Stomach smooth muscle (tissue), 2 donors: ENCODE measurements around the gene BRCC3.

Source experiments
- H3K27ac ChIP-seq: one replicate; pipeline ENCODE4 v1.7.0; 2013; ENCODE audit warnings: mild to moderate bottlenecking, low read length, inconsistent platforms
- H3K27me3 ChIP-seq, 2 donors: one replicate each; pipeline ENCODE4 v1.7.0; 2013; ENCODE audit warnings: low read length in 2 of 2; ENCODE audit not compliant: insufficient read depth in 2 of 2, control insufficient read depth in 1 of 2
- H3K36me3 ChIP-seq, 2 donors: one replicate each; pipeline ENCODE4 v1.7.0; 2013; ENCODE audit warnings: low read length in 2 of 2; ENCODE audit not compliant: control insufficient read depth in 2 of 2, insufficient read depth in 2 of 2
- H3K4me1 ChIP-seq: one replicate; pipeline ENCODE4 v1.7.0; 2013; ENCODE audit warnings: low read length; ENCODE audit not compliant: control insufficient read depth, insufficient read depth
- H3K4me3 ChIP-seq, 2 donors: one replicate each; pipeline ENCODE4 v1.7.0; 2013; ENCODE audit warnings: low read length in 2 of 2
- H3K9ac ChIP-seq, 2 donors: one replicate each; pipeline ENCODE4 v1.7.0; 2013; ENCODE audit warnings: low read length in 2 of 2, mild to moderate bottlenecking in 1 of 2
- H3K9me3 ChIP-seq, 2 donors: one replicate each; pipeline ENCODE4 v1.7.0; 2013; ENCODE audit warnings: low read length in 2 of 2; ENCODE audit not compliant: control insufficient read depth in 2 of 2
- donor health status: healthy.
- donor health status: Pancreatic carcinoma.

BRCC3 gene

DNA sequence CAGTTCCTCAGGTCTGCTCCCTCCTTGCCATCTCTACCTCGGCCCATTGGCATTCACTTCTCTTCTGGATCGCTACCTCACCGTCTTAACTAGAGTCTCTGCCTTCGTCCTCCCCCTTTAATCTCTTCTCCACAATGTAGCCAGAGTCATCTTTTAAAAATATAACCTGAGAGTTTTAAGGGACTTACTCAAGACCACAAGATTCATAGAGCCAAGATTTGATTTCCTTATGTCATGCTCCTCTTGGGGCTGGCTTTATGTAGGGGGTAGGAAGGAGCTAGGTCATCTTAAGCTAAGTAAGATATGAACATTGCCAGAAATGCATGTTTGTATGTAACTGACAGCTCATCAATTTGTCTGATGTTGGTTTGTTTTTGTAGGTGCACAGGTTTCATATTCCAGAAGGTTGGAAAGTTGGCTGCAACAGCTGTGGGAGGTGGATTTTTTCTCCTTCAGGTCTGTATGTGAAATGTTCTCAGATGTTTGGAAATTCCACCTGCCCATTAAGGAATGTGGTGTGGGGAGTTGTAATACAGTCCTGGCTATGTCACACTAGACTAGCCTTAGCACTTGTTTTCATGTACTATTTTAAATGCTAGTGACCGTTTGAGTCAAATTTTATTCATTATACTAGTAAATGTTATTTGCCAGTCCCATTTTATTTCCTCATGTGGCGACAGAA is 25.0 kb upstream of the BRCC3 start:
- no peak overlapping the region for H3K9ac ChIP-seq
- H3K27me3 ChIP-seq, result no peaks in the 10 kb centered on the region
- no peak overlapping the region for H3K4me3 ChIP-seq
- peaks cover 0 to 12% of the 10 kb centered on the region in 2 donors for H3K36me3 ChIP-seq
- H3K4me1 ChIP-seq, result no peaks in the 10 kb centered on the region
- no peak overlapping the region for H3K27ac ChIP-seq
- no peaks in the 10 kb centered on the region for H3K9me3 ChIP-seq

DNA sequence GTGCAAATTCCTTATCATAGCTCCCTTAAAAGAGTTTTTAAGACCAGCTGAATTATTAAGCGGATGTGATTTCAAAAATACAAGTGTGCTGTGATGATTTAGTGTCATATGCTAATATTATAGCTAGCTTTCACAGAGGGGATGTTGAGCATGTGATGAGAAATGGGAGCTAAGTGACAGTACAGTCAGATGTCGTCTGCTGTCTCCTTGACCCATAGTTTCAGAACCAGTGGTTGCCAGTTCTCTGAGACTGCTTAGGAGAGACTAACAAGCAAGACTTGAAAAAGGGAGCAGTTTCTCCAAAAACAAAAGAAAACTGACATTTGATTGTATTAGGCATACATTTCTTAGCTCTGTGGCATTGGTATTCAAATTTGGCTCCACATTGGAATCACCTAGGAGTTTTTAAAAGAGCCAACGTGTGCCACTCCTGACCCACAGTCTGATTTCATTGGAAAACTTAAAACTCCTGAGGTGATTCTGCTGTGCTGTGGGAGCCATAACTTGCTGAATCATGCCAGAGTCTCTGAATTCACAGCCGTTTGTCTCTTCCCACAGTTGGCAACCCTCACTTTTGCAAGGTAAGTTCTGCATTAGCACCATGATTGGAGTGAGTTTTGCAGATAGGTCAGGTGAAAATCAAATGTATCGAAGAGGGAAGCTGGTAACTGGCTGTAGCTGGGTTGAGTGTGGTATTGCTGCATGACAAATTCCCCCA is 24.3 kb upstream of the BRCC3 start:
- Histone ChIP-seq H3K27ac (no peak overlapping the region), H3K4me1 (no peaks in the 10 kb centered on the region)

DNA sequence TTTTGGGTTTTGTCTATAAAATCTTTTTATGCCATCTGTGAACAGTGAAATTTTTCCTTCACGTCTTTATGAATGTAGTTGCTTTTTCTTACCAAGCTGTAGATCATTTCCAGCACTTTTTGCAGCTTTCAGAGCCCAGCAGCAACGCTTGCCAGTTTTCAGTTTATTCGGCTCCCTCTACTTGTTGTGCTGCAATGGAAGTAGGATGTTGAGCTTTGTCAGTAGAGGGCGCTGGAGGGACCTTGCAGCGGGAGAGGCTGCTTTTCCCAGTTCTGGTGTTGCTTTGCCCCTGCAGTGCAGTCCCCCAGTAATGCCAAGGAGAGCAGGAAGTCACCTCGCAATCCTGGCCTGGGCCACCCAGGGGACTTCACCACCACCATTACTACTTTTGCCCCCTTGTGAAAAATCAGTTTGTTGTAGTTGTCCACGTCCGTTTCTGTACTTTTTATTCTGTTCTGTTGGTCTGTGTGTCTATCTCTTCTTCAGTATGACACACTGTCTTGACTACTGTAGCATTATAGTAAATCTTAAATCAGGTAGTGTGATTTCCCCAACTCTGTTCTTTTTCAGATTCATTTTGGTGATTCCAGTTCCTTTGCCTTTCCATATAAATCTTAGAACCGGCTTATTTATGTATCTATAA is 22.2 kb upstream of the BRCC3 start:
- no peaks in the 10 kb centered on the region for H3K9me3 ChIP-seq
- peaks cover 2 to 12% of the 10 kb centered on the region in 2 donors for H3K36me3 ChIP-seq
- H3K4me1 ChIP-seq, result no peaks in the 10 kb centered on the region
- no peak overlapping the region for H3K4me3 ChIP-seq
- no peaks in the 10 kb centered on the region for H3K27me3 ChIP-seq
- no peak overlapping the region for H3K9ac ChIP-seq
- no peak overlapping the region for H3K27ac ChIP-seq

More for the DNA sequence above, 24.3 kb upstream of the BRCC3 start:
- no peaks in the 10 kb centered on the region for H3K27me3 ChIP-seq
- H3K4me3 ChIP-seq, result no peak overlapping the region
- no peak overlapping the region for H3K9ac ChIP-seq
- H3K9me3 ChIP-seq, result no peaks in the 10 kb centered on the region
- H3K36me3 ChIP-seq, result peaks cover 0 to 12% of the 10 kb centered on the region in 2 donors

DNA sequence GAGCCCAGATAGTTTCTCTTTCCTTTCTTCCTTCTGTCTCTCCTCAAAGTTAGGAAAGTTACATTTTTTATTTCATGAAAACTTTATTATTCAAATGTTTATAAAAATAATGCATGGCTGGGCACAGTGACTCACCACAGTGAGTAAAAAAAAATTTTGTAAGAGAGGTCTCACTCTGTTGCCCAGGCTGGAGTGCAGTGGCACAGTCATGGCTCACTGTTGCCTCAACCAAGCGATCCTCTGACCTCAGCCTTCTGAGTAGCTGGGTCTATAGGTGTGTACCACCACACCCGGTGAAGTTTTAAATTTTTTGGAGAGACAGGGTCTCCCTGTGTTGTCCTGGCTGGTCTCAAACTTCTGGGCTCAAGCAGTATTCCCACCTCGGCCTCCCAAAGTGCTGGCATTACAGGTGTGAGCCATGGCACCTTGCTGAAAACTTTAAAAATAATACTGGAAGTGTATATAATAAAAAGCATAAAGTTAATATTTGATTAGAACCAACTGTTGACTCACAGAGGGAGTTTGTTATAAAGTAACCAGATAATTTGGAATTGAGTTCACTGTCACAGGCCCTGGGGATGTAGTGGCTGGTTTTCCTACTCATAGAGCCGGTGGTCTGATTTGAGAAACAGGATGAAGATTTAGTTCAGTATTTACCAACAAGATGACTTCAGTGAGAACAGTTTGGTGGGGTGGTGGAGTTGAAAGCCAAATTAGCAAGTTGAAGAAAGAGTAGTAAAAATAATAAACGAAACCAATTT is 18.4 kb upstream of the BRCC3 start:
- H3K4me1 ChIP-seq, result peaks cover 5% of the 10 kb centered on the region
- no peak overlapping the region for H3K9ac ChIP-seq
- H3K27me3 ChIP-seq, result no peaks in the 10 kb centered on the region
- no peak overlapping the region for H3K4me3 ChIP-seq
- no peaks in the 10 kb centered on the region for H3K9me3 ChIP-seq
- peaks cover 3 to 4% of the 10 kb centered on the region in 2 donors for H3K36me3 ChIP-seq
- H3K27ac ChIP-seq, result no peak overlapping the region

DNA sequence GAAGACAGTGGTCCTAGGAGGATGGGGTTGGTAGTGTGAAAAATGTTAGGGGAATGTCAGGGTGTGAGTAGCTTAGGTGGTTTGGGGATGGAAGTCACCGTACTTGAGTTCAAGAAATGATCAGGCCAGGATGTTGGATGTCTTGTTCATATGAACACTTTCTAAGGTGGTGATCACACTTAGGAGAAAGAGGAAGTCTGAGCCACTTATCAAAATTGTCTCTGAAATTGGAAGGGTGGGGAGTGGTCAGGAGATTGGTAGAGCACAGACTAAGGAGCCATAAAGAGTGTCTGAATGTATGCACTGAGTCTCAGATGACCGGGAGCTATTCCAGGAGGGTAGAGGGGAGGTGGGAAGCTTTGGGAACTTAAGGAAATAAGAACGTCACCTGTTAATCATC is 17.7 kb upstream of the BRCC3 start:
- Histone ChIP-seq H3K27ac (no peak overlapping the region), H3K36me3 (peaks cover 3 to 4% of the 10 kb centered on the region in 2 donors), H3K9me3 (no peaks in the 10 kb centered on the region), H3K4me3 (no peak overlapping the region), H3K27me3 (no peaks in the 10 kb centered on the region), H3K9ac (no peak overlapping the region), H3K4me1 (peaks cover 5% of the 10 kb centered on the region)

DNA sequence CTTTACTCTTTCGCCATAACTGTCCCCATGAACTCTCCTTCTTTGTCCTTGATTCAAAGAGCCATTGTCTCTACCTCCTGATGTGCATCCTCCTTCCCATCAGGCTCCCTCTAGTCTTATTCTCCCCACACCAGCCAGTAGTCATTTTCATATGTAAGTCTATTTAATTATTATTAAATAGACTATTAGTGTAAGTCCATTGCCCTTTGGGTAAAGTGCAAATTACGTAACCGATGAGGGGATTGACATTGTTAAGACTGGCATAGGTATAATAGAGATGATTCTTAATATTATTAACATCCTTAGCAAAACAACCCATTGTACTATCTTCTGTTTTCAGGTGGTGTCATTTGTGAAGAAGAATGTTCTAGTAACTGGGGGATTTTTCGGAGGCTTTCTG is 17.1 kb upstream of the BRCC3 start:
- H3K9me3 ChIP-seq, result no peaks in the 10 kb centered on the region
- peaks cover 3 to 4% of the 10 kb centered on the region in 2 donors for H3K36me3 ChIP-seq
- H3K4me1 ChIP-seq, result peaks cover 5% of the 10 kb centered on the region
- H3K9ac ChIP-seq, result no peak overlapping the region
- H3K27ac ChIP-seq, result no peak overlapping the region
- no peak overlapping the region for H3K4me3 ChIP-seq
- H3K27me3 ChIP-seq, result no peaks in the 10 kb centered on the region

DNA sequence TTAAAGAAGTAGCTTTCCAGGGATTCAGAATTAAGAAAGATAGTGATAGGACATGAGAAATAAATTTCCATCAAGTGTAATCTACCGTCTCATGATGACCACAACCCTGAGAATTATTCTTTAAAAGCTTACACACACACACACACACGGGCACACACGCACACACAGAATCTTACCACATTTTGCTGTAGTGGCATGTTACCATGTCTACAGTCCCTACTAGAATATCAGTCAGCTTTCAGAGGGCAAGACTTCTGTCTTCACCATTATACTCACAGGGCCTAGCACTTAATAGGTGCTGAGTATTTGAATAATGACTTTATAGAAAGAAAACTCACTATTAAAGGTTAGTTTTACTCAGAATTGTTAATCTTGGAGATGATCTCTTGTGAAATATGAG is 15.8 kb upstream of the BRCC3 start:
- no peak overlapping the region for H3K27ac ChIP-seq
- H3K4me1 ChIP-seq, result peaks cover 5% of the 10 kb centered on the region
- H3K36me3 ChIP-seq, result peaks cover 0 to 4% of the 10 kb centered on the region in 2 donors
- no peak overlapping the region for H3K9ac ChIP-seq
- H3K27me3 ChIP-seq, result no peaks in the 10 kb centered on the region
- no peaks in the 10 kb centered on the region for H3K9me3 ChIP-seq
- no peak overlapping the region for H3K4me3 ChIP-seq

DNA sequence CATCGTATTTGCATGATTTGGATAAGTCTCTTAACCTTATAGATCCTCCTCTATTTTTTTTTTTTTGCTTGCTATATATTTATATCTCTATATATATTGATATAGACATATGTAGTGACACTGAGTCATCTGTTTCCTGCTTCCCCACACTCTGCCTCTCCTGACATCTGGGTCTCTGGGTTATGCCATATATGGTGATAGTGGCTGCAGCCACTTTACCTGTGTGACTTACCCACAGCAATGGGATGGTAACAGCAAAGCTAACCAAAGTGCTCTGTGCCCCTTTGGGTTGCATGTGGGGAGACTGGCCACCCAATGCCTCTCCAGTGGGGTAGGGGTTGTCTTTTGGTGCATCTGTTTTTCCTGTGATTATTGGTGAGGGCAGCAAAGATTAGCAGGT is 14.8 kb upstream of the BRCC3 start:
- Histone ChIP-seq H3K4me3 (no peak overlapping the region), H3K4me1 (peaks cover 5% of the 10 kb centered on the region), H3K27me3 (no peaks in the 10 kb centered on the region), H3K9ac (no peak overlapping the region), H3K36me3 (peaks cover 0 to 4% of the 10 kb centered on the region in 2 donors), H3K27ac (peak overlapping the region; percentile 58), H3K9me3 (no peaks in the 10 kb centered on the region)

DNA sequence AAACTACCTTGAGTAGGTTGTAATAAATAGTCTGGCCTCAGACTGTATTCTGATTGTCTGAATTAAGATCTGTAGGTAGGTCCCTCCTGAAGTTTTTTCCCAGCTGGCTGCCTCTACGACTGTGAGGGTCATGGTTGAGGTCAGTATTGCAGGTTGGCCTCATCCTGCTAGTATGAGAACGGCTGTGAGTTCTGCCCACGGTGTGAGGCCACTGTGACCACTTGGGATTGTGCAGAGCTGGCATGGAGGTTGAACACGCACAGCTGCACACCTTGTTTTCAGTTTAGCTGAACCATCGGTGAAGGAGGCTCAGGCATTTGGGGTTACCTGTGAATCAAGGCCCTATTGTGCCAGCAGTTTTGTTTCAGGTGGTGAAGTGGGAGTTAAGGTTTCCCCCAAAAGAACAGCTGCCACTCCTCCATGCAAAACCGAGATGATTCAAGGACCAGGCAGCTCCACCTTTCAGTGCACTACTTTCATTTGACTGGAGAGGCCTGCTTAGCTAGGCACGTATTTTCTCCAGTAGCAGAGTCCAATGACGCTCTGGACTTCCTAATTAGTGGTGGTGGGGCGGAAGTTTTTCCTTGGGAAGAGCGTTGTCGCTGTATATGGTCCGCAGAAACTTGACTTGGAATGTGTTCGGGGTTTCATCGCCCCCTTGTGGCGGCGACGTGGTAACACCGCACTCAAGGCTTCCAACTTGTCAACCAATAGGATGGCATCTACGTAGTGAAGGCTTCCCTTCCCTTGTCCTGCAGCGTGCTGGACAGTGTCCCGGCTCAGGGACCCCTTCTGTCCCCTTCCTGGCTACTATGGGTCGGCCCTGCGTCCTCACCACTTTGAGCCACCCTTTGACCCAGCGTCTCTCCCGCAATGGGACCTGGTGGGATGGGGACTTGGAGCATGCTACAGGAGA is 14.2 kb upstream of the BRCC3 start:
- Histone ChIP-seq H3K9ac (peak overlapping the region in 1 of 2 donors; percentile 27), H3K27me3 (no peaks in the 10 kb centered on the region), H3K9me3 (no peaks in the 10 kb centered on the region), H3K27ac (peak overlapping the region; percentile 58), H3K36me3 (peaks cover 0 to 4% of the 10 kb centered on the region in 2 donors), H3K4me1 (peaks cover 5% of the 10 kb centered on the region), H3K4me3 (peak overlapping the region; percentile 49 to 61)

DNA sequence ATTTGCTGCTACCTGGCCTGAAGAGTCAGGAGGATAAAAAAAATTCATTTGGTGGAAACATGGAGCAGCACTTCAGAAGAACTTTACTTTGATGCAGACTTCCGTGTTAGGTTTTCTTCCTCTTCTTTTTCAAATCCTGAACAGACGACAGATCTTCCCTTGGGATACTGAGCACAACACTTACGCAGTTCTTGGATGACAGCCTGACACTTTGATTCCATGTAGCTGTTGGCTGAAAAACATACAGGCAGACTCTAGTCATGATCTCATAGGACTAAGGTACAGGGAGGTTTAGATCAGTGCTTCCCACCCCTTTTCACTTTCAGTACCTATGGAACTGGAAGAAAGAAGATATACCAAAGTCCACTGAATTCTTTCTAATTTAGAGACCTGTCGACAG is 9.5 kb upstream of the BRCC3 start:
- Histone ChIP-seq H3K4me3 (no peak overlapping the region), H3K9me3 (no peaks in the 10 kb centered on the region), H3K27ac (no peak overlapping the region), H3K9ac (no peak overlapping the region), H3K4me1 (peaks cover 4% of the 10 kb centered on the region), H3K36me3 (no peaks in the 10 kb centered on the region), H3K27me3 (no peaks in the 10 kb centered on the region)
